Psoas muscle (tissue), 8 donors: ENCODE results near the gene TBC1D22A. TPM values are rescaled to one million over a fixed set of nuclear protein-coding genes. Genes with fewer than 3 reads are reported as not detected.

Experiments
- ATAC-seq, 4 donors: fragments of 200-7000 bp; cut with Tn5 transposase; one replicate each; pipeline ENCODE4 v1.9.1; 2020; ENCODE audit warnings: moderate library complexity in 3 of 4, mild to moderate bottlenecking in 2 of 4
- DNase-seq, 2 donors: peaks; one replicate each; pipeline ENCODE4 v3.0.0-alpha.2; 2020
- H3K27ac ChIP-seq: fragments of 200-600 bp; one replicate; pipeline ENCODE4 v1.8.0; 2022
- H3K27me3 ChIP-seq, 3 donors: fragments of 200-600 bp in 1 of 3; one replicate each; pipeline versions ENCODE4 v1.6.1 to v1.8.0; 2013 to 2022; ENCODE audit warnings: low read length in 2 of 3, mild to moderate bottlenecking in 2 of 3, moderate library complexity in 1 of 3; ENCODE audit not compliant: insufficient read depth in 3 of 3
- H3K36me3 ChIP-seq, 2 donors: fragments of 200-600 bp in 1 of 2; one replicate each; pipeline versions ENCODE4 v1.6.1 to v1.8.0; 2013 to 2022; ENCODE audit warnings: low read depth in 1 of 2, mild to moderate bottlenecking in 1 of 2, moderate library complexity in 1 of 2; ENCODE audit not compliant: insufficient read depth in 1 of 2
- H3K4me1 ChIP-seq: fragments of 200-600 bp; one replicate; pipeline ENCODE4 v1.8.0; 2022
- H3K4me3 ChIP-seq: fragments of 200-600 bp; one replicate; pipeline ENCODE4 v1.8.0; 2022; ENCODE audit warnings: mild to moderate bottlenecking
- H3K9me3 ChIP-seq: fragments of 200-600 bp; one replicate; pipeline ENCODE4 v1.8.0; 2022
- CTCF ChIP-seq: fragments of 200-600 bp; IDR thresholded peaks from one replicate; pipeline ENCODE4 v1.8.0; 2022; ENCODE audit warnings: antibody characterized with exemption
- WGBS, 3 donors: extraction: QIAGEN DNeasy Blood & Tissue Kit; methylation state at CpG; one replicate each; pipeline versions ENCODE4 v1.1.6 to v1.1.7; 2013; 5-methylcytosine and 5-hydroxymethylcytosine counted together
- intact Hi-C, 2 donors: fragments of 100-400 bp; cut with DNase I; formaldehyde crosslinking; loops; one replicate each; pipeline versions ENCODE4 v1.11.0 to v1.14.2; 2022
- polyA plus RNA-seq, 3 donors: library from polyadenylated mRNA; stranded (reverse); fragments of 200-250 nt; gene quantifications; one replicate each; pipeline ENCODE4 v1.2.3, GENCODE V29; 2013
- total RNA-seq, 4 donors: library from RNA; stranded (reverse); fragmentation: NEBNext Ultra II Directional in 2 of 4; extraction: Animal tissue kit (Norgen Biotek cat#: 25700) in 2 of 4; gene quantifications; one replicate each; pipeline versions ENCODE4 v1.2.1 to v1.2.4, GENCODE V29; 2021 to 2023
- donor health status: healthy with polysubstance abuse.
- donor health status: DM: no; HTN: no; CAD: no; lungs with moderate emphysema.
- donor health status: Bipolar disorder and iron deficiency.
- donor health status: healthy.
- donor health status: DM: yes; HTN: yes; CAD: no.
- donor health status: DM: no; HTN: no; CAD: no.
- donor health status: DM: no; HTN: no; CAD: no.
- donor health status: DM: yes; HTN: yes; CAD: no.

Gene TBC1D22A
- total and polyA plus RNA-seq, 7 donors, result 11.7 to 25.0 (median 18.9) TPM

GRCh38 chr22:46911346-46911745, 148.9 kb downstream of the TBC1D22A start:
- Histone ChIP-seq H3K9me3 (no peaks in the 10 kb centered on the region), H3K4me1 (no peaks in the 10 kb centered on the region), H3K36me3 (peaks cover 0 to 22% of the 10 kb centered on the region in 2 donors), H3K27ac (no peak overlapping the region), H3K4me3 (no peak overlapping the region), H3K27me3 (no peaks in the 10 kb centered on the region)
- WGBS, 3 donors, result 86 to 89% (median 86%) methylated on average over 10 of the region's 10 CpGs
- TF ChIP-seq CTCF, result no peak
- DNase-seq (no peak), ATAC-seq (no peak)
- intact Hi-C loops, result no loop called here

- ATAC-seq, result no peak
- 66 to 76% (median 72%) methylated on average over 3 of the region's 3 CpGs for WGBS, 3 donors
- no peak for DNase-seq
- intact Hi-C loops, result no loop called here
- Histone ChIP-seq H3K4me3 (no peak overlapping the region), H3K27ac (no peak overlapping the region), H3K9me3 (no peaks in the 10 kb centered on the region), H3K4me1 (no peaks in the 10 kb centered on the region), H3K27me3 (no peaks in the 10 kb centered on the region), H3K36me3 (peaks cover 0 to 22% of the 10 kb centered on the region in 2 donors)
- no peak for TF ChIP-seq CTCF
Measured at GRCh38 chr22:46913351-46913750, 150.9 kb downstream of the TBC1D22A start.

GRCh38 chr22:46914481-46914880, 152.0 kb downstream of the TBC1D22A start:
- intact Hi-C loops, result no loop called here
- H3K27me3 ChIP-seq, result no peaks in the 10 kb centered on the region
- DNase-seq, result no peak
- H3K27ac ChIP-seq, result no peak overlapping the region
- no peak for TF ChIP-seq CTCF
- H3K4me3 ChIP-seq, result no peak overlapping the region
- H3K36me3 ChIP-seq, result peaks cover 0 to 26% of the 10 kb centered on the region in 2 donors
- H3K4me1 ChIP-seq, result no peaks in the 10 kb centered on the region
- no peaks in the 10 kb centered on the region for H3K9me3 ChIP-seq
- WGBS, 3 donors, result 84 to 91% (median 90%) methylated on average over 10 of the region's 10 CpGs
- no peak for ATAC-seq

GRCh38 chr22:46914916-46915894, 152.8 kb downstream of the TBC1D22A start:
- Histone ChIP-seq H3K4me1 (no peaks in the 10 kb centered on the region), H3K27me3 (no peaks in the 10 kb centered on the region), H3K9me3 (no peaks in the 10 kb centered on the region), H3K4me3 (no peak overlapping the region), H3K36me3 (peaks cover 0 to 26% of the 10 kb centered on the region in 2 donors), H3K27ac (no peak overlapping the region)
- WGBS, 3 donors, result 93 to 95% (median 94%) methylated on average over 21 of the region's 21 CpGs
- no peak for DNase-seq
- no peak for TF ChIP-seq CTCF
- ATAC-seq, result no peak
- intact Hi-C loops, result no loop called here
